Activated T-cell treated with anti-CD3 and anti-CD28 coated beads, Interleukin-2, amount 50 U/mL, for 72 hours (primary cell): Measurements from ENCODE around the gene FBP1. TPM values are rescaled to one million over a fixed set of nuclear protein-coding genes. Genes with fewer than 3 reads are reported as not detected.

ENCODE experiments used
- ATAC-seq, 2 donors: fragments of 150-1000 bp; cut with Tn5 transposase; replicated peaks in 1 of 2; 2 replicates each; pipeline ENCODE4 v1.10.0; 2021; ENCODE audit warnings: moderate library complexity in 2 of 2, mild to moderate bottlenecking in 1 of 2
- DNase-seq, 2 donors: peaks; one replicate each; pipeline ENCODE4 v3.0.0; 2021 to 2022; ENCODE audit warnings: mixed read lengths in 1 of 2
- H3K27ac Mint-ChIP-seq: one replicate; pipeline ENCODE4 v1.8.0; 2022; ENCODE audit warnings: mild to moderate bottlenecking, moderate library complexity, mixed read lengths
- H3K27me3 Mint-ChIP-seq: one replicate; pipeline ENCODE4 v1.8.0; 2022; ENCODE audit warnings: low read depth, mixed read lengths
- H3K36me3 Mint-ChIP-seq, 2 donors: one replicate each; pipeline ENCODE4 v1.8.0; 2022; ENCODE audit warnings: mixed read lengths in 2 of 2, mild to moderate bottlenecking in 1 of 2; ENCODE audit not compliant: insufficient read depth in 2 of 2
- H3K4me1 Mint-ChIP-seq: one replicate; pipeline ENCODE4 v1.8.0; 2022; ENCODE audit warnings: low read depth, mixed read lengths
- H3K4me3 Mint-ChIP-seq, 2 donors: one replicate each; pipeline ENCODE4 v1.8.0; 2022; ENCODE audit warnings: mild to moderate bottlenecking in 2 of 2, mixed read lengths in 2 of 2, moderate library complexity in 2 of 2
- H3K9me3 Mint-ChIP-seq, 2 donors: one replicate each; pipeline ENCODE4 v1.8.0; 2022; ENCODE audit warnings: mixed read lengths in 2 of 2
- total RNA-seq, 2 donors: library from RNA; stranded (reverse); gene quantifications; one replicate each; pipeline ENCODE4 v1.2.3, GENCODE V29; 2022

Gene FBP1
- total RNA-seq, 2 donors from 2014 or later = 1.3 to 3.3 TPM

GRCh38 chr9:94668418-94668927, 29.2 kb upstream of the FBP1 start:
- Mint-ChIP-seq H3K27ac (no peak overlapping the region), H3K4me3 (peak overlapping the region; percentile 83 to 92), H3K27me3 (peaks cover 13% of the 10 kb centered on the region), H3K4me1 (peaks cover 16% of the 10 kb centered on the region), H3K36me3 (no peaks in the 10 kb centered on the region), H3K9me3 (no peaks in the 10 kb centered on the region)
- DNase-seq (no peak), ATAC-seq (no peak)

GRCh38 chr9:94666364-94667099, 27.2 kb upstream of the FBP1 start:
- no peak for ATAC-seq
- Mint-ChIP-seq H3K27me3 (peaks cover 20% of the 10 kb centered on the region), H3K27ac (no peak overlapping the region)

GRCh38 chr9:94665613-94666012, 26.3 kb upstream of the FBP1 start:
- Mint-ChIP-seq H3K27ac (no peak overlapping the region), H3K4me3 (no peak overlapping the region), H3K27me3 (peaks cover 15% of the 10 kb centered on the region), H3K36me3 (no peaks in the 10 kb centered on the region), H3K9me3 (no peaks in the 10 kb centered on the region), H3K4me1 (peaks cover 16% of the 10 kb centered on the region)
- no peak for DNase-seq
- ATAC-seq = no peak

More at GRCh38 chr9:94666364-94667099, 27.2 kb upstream of the FBP1 start:
- H3K4me1 Mint-ChIP-seq = peaks cover 16% of the 10 kb centered on the region
- H3K9me3 Mint-ChIP-seq = no peaks in the 10 kb centered on the region
- no peak overlapping the region for H3K4me3 Mint-ChIP-seq
- DNase-seq = no peak
- no peaks in the 10 kb centered on the region for H3K36me3 Mint-ChIP-seq

GRCh38 chr9:94664801-94665200, 25.5 kb upstream of the FBP1 start:
- H3K4me1 Mint-ChIP-seq = peaks cover 11% of the 10 kb centered on the region
- DNase-seq (no peak), ATAC-seq (no peak)
- H3K36me3 Mint-ChIP-seq = no peaks in the 10 kb centered on the region
- no peak overlapping the region for H3K27ac Mint-ChIP-seq
- peaks cover 14% of the 10 kb centered on the region for H3K27me3 Mint-ChIP-seq
- no peaks in the 10 kb centered on the region for H3K9me3 Mint-ChIP-seq
- no peak overlapping the region for H3K4me3 Mint-ChIP-seq

GRCh38 chr9:94663640-94664039, 24.3 kb upstream of the FBP1 start:
- Mint-ChIP-seq H3K4me1 (peaks cover 3% of the 10 kb centered on the region), H3K27me3 (peaks cover 14% of the 10 kb centered on the region), H3K9me3 (no peaks in the 10 kb centered on the region), H3K27ac (no peak overlapping the region), H3K36me3 (no peaks in the 10 kb centered on the region), H3K4me3 (no peak overlapping the region)
- no peak for ATAC-seq
- DNase-seq = no peak

- H3K36me3 Mint-ChIP-seq = no peaks in the 10 kb centered on the region
- ATAC-seq (no peak), DNase-seq (no peak)
- no peak overlapping the region for H3K27ac Mint-ChIP-seq
- H3K27me3 Mint-ChIP-seq = peaks cover 14% of the 10 kb centered on the region
- no peaks in the 10 kb centered on the region for H3K4me1 Mint-ChIP-seq
- H3K9me3 Mint-ChIP-seq = no peaks in the 10 kb centered on the region
- no peak overlapping the region for H3K4me3 Mint-ChIP-seq
Observed at GRCh38 chr9:94663140-94663539, 23.8 kb upstream of the FBP1 start.

DNA sequence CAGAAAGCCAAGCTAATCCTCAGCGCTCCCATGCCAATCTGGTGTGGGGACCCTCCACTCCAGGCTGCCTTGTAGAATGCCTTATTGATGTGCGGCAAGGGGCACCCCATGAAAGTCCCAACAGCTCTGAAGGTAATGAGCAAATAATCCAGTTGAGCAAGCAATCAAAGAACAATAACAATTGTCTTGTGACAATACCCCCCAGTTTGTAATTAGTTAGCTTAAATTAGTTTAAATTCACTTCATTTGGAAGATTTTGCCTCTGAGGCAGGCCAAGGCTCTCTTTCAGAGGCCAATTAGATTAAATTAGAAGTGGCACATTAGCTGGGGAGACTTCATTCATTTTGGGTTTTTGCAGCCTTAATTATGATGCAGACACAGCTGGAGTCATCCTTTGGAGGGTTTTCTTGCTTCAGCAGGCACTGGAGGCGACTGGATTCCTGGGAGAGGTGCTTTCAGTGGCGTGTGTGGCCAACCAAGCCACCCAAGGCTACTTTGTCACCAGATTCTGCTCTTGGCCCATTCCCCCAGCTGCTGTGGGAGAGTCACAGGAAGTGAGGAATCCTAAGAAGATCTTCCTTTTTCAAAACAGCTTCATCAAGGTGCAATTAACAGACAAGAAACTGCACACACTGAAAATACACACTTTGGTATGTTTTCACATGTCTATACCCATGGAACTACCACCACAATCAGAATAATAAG, 17.9 kb upstream of the FBP1 start:
- Mint-ChIP-seq H3K36me3 (no peaks in the 10 kb centered on the region), H3K27ac (no peak overlapping the region), H3K9me3 (no peaks in the 10 kb centered on the region), H3K4me1 (peaks cover 12% of the 10 kb centered on the region), H3K4me3 (no peak overlapping the region), H3K27me3 (peaks cover 2% of the 10 kb centered on the region)
- no peak for ATAC-seq
- no peak for DNase-seq

- Mint-ChIP-seq H3K27ac (peak overlapping the region; percentile 23), H3K27me3 (no peaks in the 10 kb centered on the region), H3K4me3 (peak overlapping the region; percentile 78 to 82), H3K4me1 (peaks cover 12% of the 10 kb centered on the region), H3K9me3 (no peaks in the 10 kb centered on the region), H3K36me3 (no peaks in the 10 kb centered on the region)
- DNase-seq (peak; percentile 47 to 54), ATAC-seq (peak; percentile 99)
Observed at GRCh38 chr9:94656200-94656599, 16.9 kb upstream of the FBP1 start.

DNA sequence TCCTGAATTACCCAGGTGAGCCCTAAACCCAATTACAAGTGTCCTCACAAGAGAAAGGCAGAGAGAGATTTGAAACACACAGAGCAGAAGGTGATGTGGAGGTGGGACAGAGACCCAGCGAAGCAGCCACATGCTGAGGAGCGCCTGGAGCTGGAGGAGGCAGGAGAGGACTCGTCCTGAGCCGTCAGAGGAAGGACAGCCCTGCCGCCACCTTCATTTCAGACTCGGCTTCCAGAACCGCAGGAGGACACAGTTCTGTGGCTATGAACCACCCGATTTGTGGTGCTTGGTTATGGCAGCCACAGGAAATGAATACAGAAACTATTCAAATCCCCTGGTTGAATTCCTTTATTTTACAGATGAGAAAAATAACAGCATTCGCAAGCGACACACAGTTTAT, 16.4 kb upstream of the FBP1 start:
- Mint-ChIP-seq H3K27ac (peak overlapping the region; percentile 23), H3K27me3 (no peaks in the 10 kb centered on the region), H3K4me3 (peak overlapping the region; percentile 78 to 82), H3K9me3 (no peaks in the 10 kb centered on the region), H3K4me1 (peaks cover 12% of the 10 kb centered on the region), H3K36me3 (no peaks in the 10 kb centered on the region)
- ATAC-seq (peak; percentile 28 to 34), DNase-seq (peak; percentile 9 to 11)

GRCh38 chr9:94654165-94654894, 15.0 kb upstream of the FBP1 start:
- peaks cover 12% of the 10 kb centered on the region for H3K4me1 Mint-ChIP-seq
- DNase-seq (no peak), ATAC-seq (no peak)
- H3K36me3 Mint-ChIP-seq = no peaks in the 10 kb centered on the region
- no peak overlapping the region for H3K4me3 Mint-ChIP-seq
- no peak overlapping the region for H3K27ac Mint-ChIP-seq
- H3K27me3 Mint-ChIP-seq = no peaks in the 10 kb centered on the region
- no peaks in the 10 kb centered on the region for H3K9me3 Mint-ChIP-seq

DNA sequence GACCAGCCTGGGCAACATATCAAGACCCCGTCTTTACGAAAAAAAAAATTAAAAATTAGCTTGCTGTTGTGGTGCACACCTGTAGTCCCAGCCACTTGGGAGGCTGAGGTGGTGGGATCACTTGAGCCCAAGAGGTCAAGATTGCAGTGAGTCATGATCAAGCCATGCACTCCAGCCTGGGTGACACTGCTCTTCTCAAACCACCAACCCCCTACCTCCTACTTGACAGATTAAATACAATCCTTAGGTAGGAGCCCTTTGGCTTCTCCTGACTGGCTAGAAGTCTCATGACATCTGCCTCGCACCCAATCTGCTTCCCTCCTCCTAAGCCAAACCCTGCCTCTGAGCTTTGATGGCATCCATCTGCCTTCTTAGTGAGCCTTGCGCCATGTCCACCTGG, 11.6 kb upstream of the FBP1 start:
- DNase-seq = no peak
- H3K4me1 Mint-ChIP-seq = peaks cover 7% of the 10 kb centered on the region
- ATAC-seq = no peak
- no peak overlapping the region for H3K4me3 Mint-ChIP-seq
- H3K27me3 Mint-ChIP-seq = peaks cover 7% of the 10 kb centered on the region
- H3K27ac Mint-ChIP-seq = no peak overlapping the region
- H3K36me3 Mint-ChIP-seq = no peaks in the 10 kb centered on the region
- H3K9me3 Mint-ChIP-seq = no peaks in the 10 kb centered on the region

GRCh38 chr9:94649100-94649819, 9.9 kb upstream of the FBP1 start:
- no peak for ATAC-seq
- no peaks in the 10 kb centered on the region for H3K36me3 Mint-ChIP-seq
- H3K27ac Mint-ChIP-seq = no peak overlapping the region
- peaks cover 7% of the 10 kb centered on the region for H3K27me3 Mint-ChIP-seq
- DNase-seq = no peak
- H3K4me1 Mint-ChIP-seq = no peaks in the 10 kb centered on the region
- no peak overlapping the region for H3K4me3 Mint-ChIP-seq
- H3K9me3 Mint-ChIP-seq = no peaks in the 10 kb centered on the region
